OCI-LY1 (cell line): Measurements from ENCODE around the gene MAP4K4.

Experiments
- CTCF ChIP-seq: fragments of 200-600 bp; sonication (generic), shearing (Covaris generic); IDR thresholded peaks from 2 replicates; pipeline ENCODE4 v1.5.1; 2017; ENCODE audit warnings: mild to moderate bottlenecking, antibody characterized with exemption, low read length, moderate library complexity, mixed read lengths
- EZH2 ChIP-seq: fragments of 200-600 bp; sonication (generic), shearing (Covaris generic); IDR thresholded peaks from 2 replicates; pipeline ENCODE4 v1.8.0; 2017; ENCODE audit warnings: borderline replicate concordance, mixed run types, mild to moderate bottlenecking, antibody characterized with exemption, low read length, moderate library complexity, mixed read lengths

DNA sequence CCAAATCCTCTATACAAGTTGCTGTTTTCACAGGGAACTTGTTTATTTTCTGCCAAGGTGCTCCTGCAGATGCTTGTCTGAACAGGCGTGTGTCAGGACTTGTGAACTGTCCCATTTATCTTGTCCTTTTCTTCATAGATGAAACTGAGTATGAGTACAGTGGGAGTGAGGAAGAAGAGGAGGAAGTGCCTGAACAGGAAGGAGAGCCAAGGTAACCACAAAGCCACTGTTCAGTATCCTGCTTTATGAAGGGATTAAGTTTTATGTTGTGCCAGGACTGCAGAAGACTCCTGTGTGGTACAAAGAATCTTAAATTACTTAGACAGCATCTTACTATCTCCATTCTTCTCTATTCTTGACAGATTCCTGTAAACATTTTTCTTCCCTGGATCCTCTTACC lies 145.0 kb downstream of the MAP4K4 start:
- TF ChIP-seq CTCF (no peak), EZH2 (no peak)
